CD4-positive, alpha-beta T cell (primary cell): ENCODE data around the gene TPSAB1. TPM values are rescaled to one million over a fixed set of nuclear protein-coding genes. Genes with fewer than 3 reads are reported as not detected.

Experiments used
- ATAC-seq: fragments of 200-7000 bp; cut with Tn5 transposase; one replicate; pipeline ENCODE4 v1.10.0; 2022; ENCODE audit warnings: mild to moderate bottlenecking; ENCODE audit not compliant: poor library complexity
- CTCF ChIA-PET: fragments of 350-600 bp; sonication (Branson Sonifier 250); formaldehyde crosslinking; loops from one replicate; lab custom pipeline; 2021; ENCODE audit warnings: antibody characterized with exemption, inconsistent platforms; lab: Charles Lee
- POLR2A ChIA-PET: fragments of 350-600 bp; sonication (Branson Sonifier 250); formaldehyde crosslinking; loops from one replicate; lab custom pipeline; 2021; ENCODE audit warnings: antibody characterized with exemption, inconsistent platforms; lab: Charles Lee
- DNase-seq, 14 experiments: peaks; one replicate each; pipeline ENCODE4 v3.0.0-alpha.2; 2013 to 2020; ENCODE audit warnings: mixed read lengths in 2 of 14
- H3K27ac ChIP-seq, 2 donors: one replicate each; pipeline versions ENCODE4 v1.5.1 to v1.7.0; 2013; ENCODE audit warnings: low read length in 2 of 2, low read depth in 1 of 2, mild to moderate bottlenecking in 1 of 2
- H3K27me3 ChIP-seq, 2 experiments: 1 replicate in 1 of 2; 2 replicates in 1 of 2; pipeline versions ENCODE4 v1.6.1 to v1.7.0; 2013; ENCODE audit warnings: low read length in 2 of 2, control low read depth in 1 of 2, mild to moderate bottlenecking in 1 of 2, moderate library complexity in 1 of 2; ENCODE audit not compliant: insufficient read depth in 2 of 2, control insufficient read depth in 1 of 2
- H3K36me3 ChIP-seq: one replicate; pipeline ENCODE4 v1.6.1; 2013; ENCODE audit warnings: low read length, control low read depth; ENCODE audit not compliant: insufficient read depth
- H3K4me1 ChIP-seq: one replicate; pipeline ENCODE4 v1.6.1; 2013; ENCODE audit warnings: low read length, control low read depth; ENCODE audit not compliant: insufficient read depth
- H3K4me3 ChIP-seq: one replicate; pipeline ENCODE4 v1.5.1; 2013; ENCODE audit warnings: mild to moderate bottlenecking, low read length, moderate library complexity
- H3K9me3 ChIP-seq, 2 experiments: 1 replicate in 1 of 2; 2 replicates in 1 of 2; pipeline versions ENCODE4 v1.6.1 to v1.7.0; 2013; ENCODE audit warnings: low read length in 2 of 2, mild to moderate bottlenecking in 2 of 2, control low read depth in 1 of 2, moderate library complexity in 1 of 2; ENCODE audit not compliant: control insufficient read depth in 1 of 2, insufficient read depth in 1 of 2
- H3K27ac Mint-ChIP-seq: one replicate; pipeline ENCODE4 v1.8.0; 2020; ENCODE audit warnings: mixed read lengths
- H3K27me3 Mint-ChIP-seq: one replicate; pipeline ENCODE4 v1.8.0; 2021; ENCODE audit warnings: mixed read lengths
- H3K36me3 Mint-ChIP-seq: one replicate; pipeline ENCODE4 v1.8.0; 2021; ENCODE audit warnings: low read depth, mixed read lengths
- H3K4me1 Mint-ChIP-seq: one replicate; pipeline ENCODE4 v1.8.0; 2021; ENCODE audit warnings: low read depth, mixed read lengths
- H3K4me3 Mint-ChIP-seq: one replicate; pipeline ENCODE4 v1.8.0; 2020; ENCODE audit warnings: mild to moderate bottlenecking, mixed read lengths
- H3K9me3 Mint-ChIP-seq: one replicate; pipeline ENCODE4 v1.8.0; 2020; ENCODE audit warnings: mixed read lengths
- CTCF ChIP-seq: fragments of 200-600 bp; IDR thresholded peaks from one replicate; pipeline ENCODE4 v1.8.0; 2022; ENCODE audit warnings: antibody characterized with exemption, mild to moderate bottlenecking
- intact Hi-C, 2 experiments: fragments of 100-400 bp; cut with DNase I in 1 of 2; cut with micrococcal nuclease in 1 of 2; formaldehyde crosslinking; loops; one replicate each; pipeline versions ENCODE4 v1.15.1 to v1.9.0; 2023 to 2025; cut with DNase I, micrococcal nuclease
- total RNA-seq, 174 experiments: library from RNA in 2 of 174; stranded (reverse) in 2 of 174; gene quantifications; one replicate each; pipeline ENCODE4 v1.2.3 and lab custom pipeline; 2021 to 2026

TPSAB1 gene
- total RNA-seq, 2 experiments from 2014 or later = 0.22 TPM; not detected in 1

- Histone ChIP-seq H3K27ac (no peak overlapping the region), H3K4me1 (no peaks in the 10 kb centered on the region), H3K9me3 (no peaks in the 10 kb centered on the region), H3K36me3 (no peaks in the 10 kb centered on the region), H3K27me3 (no peaks in the 10 kb centered on the region), H3K4me3 (no peak overlapping the region)
- DNase-seq (no peak), ATAC-seq (no peak)
- TF ChIP-seq CTCF = no peak
- Mint-ChIP-seq H3K9me3 (no peaks in the 10 kb centered on the region), H3K27ac (no peak overlapping the region), H3K4me1 (no peaks in the 10 kb centered on the region), H3K27me3 (peaks cover 4% of the 10 kb centered on the region), H3K4me3 (no peak overlapping the region), H3K36me3 (no peaks in the 10 kb centered on the region)
- POLR2A ChIA-PET = no interaction called here
- CTCF ChIA-PET = no interaction called here
- intact Hi-C loops = no loop called here
Measured at GRCh38 chr16:1220098-1220728, 20.3 kb upstream of the TPSAB1 start.

DNA sequence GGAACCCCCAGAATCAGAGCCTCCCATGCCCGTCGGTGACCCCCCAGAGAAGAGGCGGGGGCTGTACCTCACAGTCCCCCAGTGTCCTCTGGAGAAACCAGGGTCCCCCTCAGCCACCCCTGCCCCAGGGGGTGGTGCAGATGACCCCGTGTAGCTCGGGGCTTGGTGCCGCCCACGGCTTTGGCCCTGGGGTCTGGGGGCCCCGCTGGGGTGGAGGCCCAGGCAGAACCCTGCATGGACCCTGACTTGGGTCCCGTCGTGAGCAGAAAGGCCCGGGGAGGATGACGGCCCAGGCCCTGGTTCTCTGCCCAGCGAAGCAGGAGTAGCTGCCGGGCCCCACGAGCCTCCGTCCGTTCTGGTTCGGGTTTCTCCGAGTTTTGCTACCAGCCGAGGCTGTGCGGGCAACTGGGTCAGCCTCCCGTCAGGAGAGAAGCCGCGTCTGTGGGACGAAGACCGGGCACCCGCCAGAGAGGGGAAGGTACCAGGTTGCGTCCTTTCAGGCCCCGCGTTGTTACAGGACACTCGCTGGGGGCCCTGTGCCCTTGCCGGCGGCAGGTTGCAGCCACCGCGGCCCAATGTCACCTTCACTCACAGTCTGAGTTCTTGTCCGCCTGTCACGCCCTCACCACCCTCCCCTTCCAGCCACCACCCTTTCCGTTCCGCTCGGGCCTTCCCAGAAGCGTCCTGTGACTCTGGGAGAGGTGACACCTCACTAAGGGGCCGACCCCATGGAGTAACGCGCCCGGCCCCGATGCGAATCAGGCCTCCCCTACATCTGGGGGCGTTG, 19.5 kb upstream of the TPSAB1 start:
- no peaks in the 10 kb centered on the region for H3K4me1 Mint-ChIP-seq
- ATAC-seq (no peak), DNase-seq (no peak)
- CTCF ChIA-PET = no interaction called here
- Histone ChIP-seq H3K27me3 (peaks cover 0 to 2% of the 10 kb centered on the region in 2 experiments), H3K36me3 (no peaks in the 10 kb centered on the region), H3K27ac (no peak overlapping the region), H3K4me3 (no peak overlapping the region), H3K9me3 (no peaks in the 10 kb centered on the region), H3K4me1 (no peaks in the 10 kb centered on the region)
- peaks cover 4% of the 10 kb centered on the region for H3K27me3 Mint-ChIP-seq
- no peak for TF ChIP-seq CTCF
- H3K27ac Mint-ChIP-seq = no peak overlapping the region
- H3K36me3 Mint-ChIP-seq = no peaks in the 10 kb centered on the region
- H3K4me3 Mint-ChIP-seq = no peak overlapping the region
- POLR2A ChIA-PET = no interaction called here
- intact Hi-C loops = no loop called here
- H3K9me3 Mint-ChIP-seq = no peaks in the 10 kb centered on the region

GRCh38 chr16:1221628-1222552, 18.6 kb upstream of the TPSAB1 start:
- no peak overlapping the region for H3K4me3 Mint-ChIP-seq
- H3K9me3 Mint-ChIP-seq = no peaks in the 10 kb centered on the region
- Histone ChIP-seq H3K36me3 (no peaks in the 10 kb centered on the region), H3K4me1 (no peaks in the 10 kb centered on the region), H3K4me3 (no peak overlapping the region), H3K27ac (no peak overlapping the region), H3K27me3 (peaks cover 0 to 2% of the 10 kb centered on the region in 2 experiments), H3K9me3 (no peaks in the 10 kb centered on the region)
- H3K36me3 Mint-ChIP-seq = no peaks in the 10 kb centered on the region
- ATAC-seq (no peak), DNase-seq (no peak)
- no peak overlapping the region for H3K27ac Mint-ChIP-seq
- peaks cover 4% of the 10 kb centered on the region for H3K27me3 Mint-ChIP-seq
- intact Hi-C loops = no loop called here
- H3K4me1 Mint-ChIP-seq = no peaks in the 10 kb centered on the region
- ChIA-PET POLR2A (no interaction called here), CTCF (no interaction called here)
- TF ChIP-seq CTCF = no peak
